SK-N-SH (cell line): ENCODE data around the gene CPNE7. TPM values are rescaled to one million over a fixed set of nuclear protein-coding genes. Genes with fewer than 3 reads are reported as not detected.

Experiments
- CTCF ChIA-PET: fragments of 300-600, 350-600 bp; formaldehyde crosslinking; extraction: SDS; loops from one replicate; lab custom pipeline; 2021; lab: Yijun Ruan, JAX
- POLR2A ChIA-PET: fragments of 350-600 bp; sonication (Branson Sonifier 250); formaldehyde crosslinking; extraction: SDS; loops from one replicate; lab custom pipeline; 2020; ENCODE audit warnings: antibody characterized with exemption, inconsistent platforms; lab: Yijun Ruan, JAX
- DNase-seq: peaks from one replicate; pipeline ENCODE4 v3.0.0; 2012
- H2AFZ ChIP-seq: fragments of 200-600 bp; sonication (generic); 2 replicates; pipeline ENCODE4 v1.8.1; 2016; ENCODE audit warnings: antibody characterized with exemption, mild to moderate bottlenecking, low read depth
- H3F3A ChIP-seq: fragments of 200-600 bp; sonication (generic); replicated peaks from 2 replicates; pipeline ENCODE3; 2016; ENCODE audit warnings: antibody characterized with exemption, mild to moderate bottlenecking; ENCODE audit not compliant: insufficient read depth
- H3K27ac ChIP-seq, 2 experiments: fragments of 200-500 bp in 1 of 2; fragments of 200-600 bp in 1 of 2; sonication (Bioruptor generic) in 1 of 2; sonication (generic), shearing (Covaris generic) in 1 of 2; 2 replicates each; pipeline versions ENCODE4 v1.5.1 to v1.6.1; 2014 to 2016; ENCODE audit warnings: low read depth in 2 of 2, inconsistent platforms in 1 of 2, low read length in 1 of 2, mild to moderate bottlenecking in 1 of 2, mixed read lengths in 1 of 2
- H3K27me3 ChIP-seq: fragments of 200-600 bp; sonication (generic), shearing (Covaris generic); 2 replicates; pipeline ENCODE4 v1.6.1; 2016; ENCODE audit warnings: mixed run types; ENCODE audit not compliant: insufficient read depth
- H3K36me3 ChIP-seq, 2 experiments: fragments of 200-500 bp in 1 of 2; fragments of 200-600 bp in 1 of 2; sonication (Bioruptor generic) in 1 of 2; sonication (generic) in 1 of 2; replicated peaks in 1 of 2; 2 replicates each; pipeline versions ENCODE3 to v1.5.1; 2014 to 2016; ENCODE audit warnings: low read length in 1 of 2, mild to moderate bottlenecking in 1 of 2; ENCODE audit not compliant: insufficient read depth in 2 of 2, control insufficient read depth in 1 of 2
- H3K4me1 ChIP-seq, 2 experiments: fragments of 200-500 bp in 1 of 2; fragments of 200-600 bp in 1 of 2; sonication (Bioruptor generic) in 1 of 2; sonication (generic), shearing (Covaris generic) in 1 of 2; 2 replicates each; pipeline versions ENCODE4 v1.5.1 to v1.6.1; 2014 to 2016; ENCODE audit warnings: low read depth in 1 of 2, low read length in 1 of 2, mixed run types in 1 of 2; ENCODE audit not compliant: insufficient read depth in 2 of 2, control insufficient read depth in 1 of 2
- H3K4me2 ChIP-seq: fragments of 200-600 bp; sonication (generic), shearing (Covaris generic); 2 replicates; pipeline ENCODE4 v1.6.1; 2017; ENCODE audit warnings: mixed run types
- H3K4me3 ChIP-seq, 2 experiments: fragments of 200-500 bp in 1 of 2; fragments of 200-600 bp in 1 of 2; sonication (Bioruptor generic) in 1 of 2; sonication (generic), shearing (Covaris generic) in 1 of 2; 2 replicates each; pipeline versions ENCODE4 v1.5.1 to v1.8.1; 2014 to 2016; ENCODE audit warnings: low read depth in 2 of 2, inconsistent platforms in 1 of 2, low read length in 1 of 2, mild to moderate bottlenecking in 1 of 2, mixed read lengths in 1 of 2, moderate library complexity in 1 of 2
- H3K79me2 ChIP-seq: fragments of 200-600 bp; sonication (generic); 2 replicates; pipeline ENCODE4 v1.8.1; 2017; ENCODE audit warnings: mild to moderate bottlenecking; ENCODE audit not compliant: insufficient read depth
- H3K9ac ChIP-seq: fragments of 200-600 bp; sonication (generic); 2 replicates; pipeline ENCODE4 v1.6.1; 2017; ENCODE audit warnings: mixed run types
- H3K9me2 ChIP-seq: fragments of 200-600 bp; sonication (generic); 2 replicates; pipeline ENCODE4 v1.6.1; 2017; ENCODE audit warnings: mixed run types
- H3K9me3 ChIP-seq: fragments of 200-600 bp; sonication (generic); 2 replicates; pipeline ENCODE4 v1.6.1; 2017; ENCODE audit warnings: mixed run types, mild to moderate bottlenecking, moderate library complexity
- H4K20me1 ChIP-seq: fragments of 200-600 bp; sonication (generic); 2 replicates; pipeline ENCODE4 v1.6.1; 2017; ENCODE audit warnings: mild to moderate bottlenecking, mixed run types; ENCODE audit not compliant: insufficient read depth
- CTCF ChIP-seq: fragments of 200-600 bp; sonication (generic); IDR thresholded peaks from 2 replicates; pipeline ENCODE4 v1.6.1; 2017; ENCODE audit warnings: antibody characterized with exemption, mild to moderate bottlenecking, moderate library complexity
- FOXJ3 ChIP-seq: sonication (generic); formaldehyde crosslinking; IDR thresholded peaks from 2 replicates; pipeline ENCODE4 v1.5.1; 2020; ENCODE audit warnings: mild to moderate bottlenecking, missing genetic modification reagents
- MAX ChIP-seq: IDR thresholded peaks from 2 replicates; pipeline ENCODE4 v1.4.0; 2012; ENCODE audit warnings: low read depth
- MXI1 ChIP-seq: IDR thresholded peaks from 2 replicates; pipeline ENCODE4 v1.6.1; 2012; ENCODE audit warnings: mild to moderate bottlenecking, low read depth, low read length, improper control_type of control experiment
- NRF1 ChIP-seq: IDR thresholded peaks from 2 replicates; pipeline ENCODE4 v1.6.1; 2012; ENCODE audit warnings: low read depth, mild to moderate bottlenecking, low read length
- RFX5 ChIP-seq: IDR thresholded peaks from 2 replicates; pipeline ENCODE4 v1.6.1; 2012; ENCODE audit warnings: mild to moderate bottlenecking, improper control_type of control experiment, low read length
- RXRA ChIP-seq: IDR thresholded peaks from 2 replicates; pipeline ENCODE4 v1.4.0; 2012; ENCODE audit warnings: low read depth, mild to moderate bottlenecking, borderline replicate concordance
- TEAD4 ChIP-seq: IDR thresholded peaks from 2 replicates; pipeline ENCODE4 v1.4.0; 2012; ENCODE audit warnings: mild to moderate bottlenecking, borderline replicate concordance; ENCODE audit not compliant: insufficient read depth
- USF2 ChIP-seq: fragments of 150-350 bp; IDR thresholded peaks from 2 replicates; pipeline ENCODE4 v1.6.1; 2017; ENCODE audit warnings: antibody characterized with exemption, low read length, low read depth, borderline replicate concordance
- ZBTB33 ChIP-seq: IDR thresholded peaks from 2 replicates; pipeline ENCODE4 v1.4.0; 2012; ENCODE audit warnings: low read depth, borderline replicate concordance
- WGBS: methylation state at CpG from one replicate; pipeline ENCODE4 v1.1.6; 2017; ENCODE audit warnings: low lambda C conversion rate; 5-methylcytosine and 5-hydroxymethylcytosine counted together
- polyA plus RNA-seq, 3 experiments: library from polyadenylated mRNA; depleted of rRNA; stranded (reverse); fragments of >200 nt; gene quantifications; 2 replicates each; pipeline ENCODE4 v1.2.3, GENCODE V29; 2012

CPNE7 gene
- polyA plus RNA-seq, 1 of the 3 experiments (the other 2 are of a cell fraction) = 3.9 TPM

GRCh38 chr16:89641458-89642119 lies 66.0 kb downstream of the CPNE7 start (continued):
- TF ChIP-seq ZBTB33 (no peak), MXI1 (no peak), USF2 (no peak), RFX5 (no peak), FOXJ3 (CRISPR knock-in tag) (no peak), MAX (no peak), CTCF (no peak)

GRCh38 chr16:89642574-89642973 lies 67.0 kb downstream of the CPNE7 start:
- H3K9me2 ChIP-seq = no peaks in the 10 kb centered on the region
- no peaks in the 10 kb centered on the region for H3K79me2 ChIP-seq
- no peak overlapping the region for H3K9ac ChIP-seq
- no peak overlapping the region for H2AFZ ChIP-seq
- no peaks in the 10 kb centered on the region for H3K9me3 ChIP-seq
- POLR2A ChIA-PET = interaction anchor here (0.6 to 1.3 kb wide), 3 partner anchors 15 to 44 kb away, joined by 3 read pairs; partner anchors contain the start of genes CDK10, CHMP1A and SPATA33
- H3K36me3 ChIP-seq = peaks cover 0 to 31% of the 10 kb centered on the region in 2 experiments
- no peak overlapping the region for H3K4me3 ChIP-seq
- peaks cover 6% of the 10 kb centered on the region for H3F3A ChIP-seq
- TF ChIP-seq RFX5 (no peak), NRF1 (no peak), ZBTB33 (no peak), RXRA (no peak), TEAD4 (no peak)
- H4K20me1 ChIP-seq = no peaks in the 10 kb centered on the region
- H3K4me1 ChIP-seq = peaks cover 0 to 5% of the 10 kb centered on the region in 2 experiments; a peak in 1 of 4 replicates
- no peak for DNase-seq
- H3K4me2 ChIP-seq = no peak overlapping the region
- no peak overlapping the region for H3K27ac ChIP-seq
- WGBS = 56% methylated on average over 10 of the region's 13 CpGs
- CTCF ChIA-PET = interaction anchor here (0.7 to 4.0 kb wide), 10 partner anchors 9 to 325 kb away, joined by 3 to 44 read pairs (median 7); partner anchors contain the start of gene DPEP1
- no peaks in the 10 kb centered on the region for H3K27me3 ChIP-seq
